ENCODE results near the gene ZNF341.

- TF ChIP-seq ATF2 (IDR thresholded peaks at IDR 0.05; ENCODE audit: low read length), result no peak
- TF ChIP-seq MAX (IDR thresholded peaks at IDR 0.05), result no peak
- TF ChIP-seq BCL11A (IDR thresholded peaks at IDR 0.05; ENCODE audit: low read depth in 2 of 2, low read length in 2 of 2), result no peak
- TF ChIP-seq CTCF (IDR thresholded peaks at IDR 0.05; ENCODE audit: control extremely low read depth in 1 of 3, insufficient read depth in 1 of 3, low read depth in 1 of 3, low read length in 3 of 3), result no peak
- no peak for TF ChIP-seq ZNF274 (IDR thresholded peaks at IDR 0.05; ENCODE audit: borderline replicate concordance, extremely low read depth, low read length)
- no peak for TF ChIP-seq EP300 (IDR thresholded peaks at IDR 0.05; ENCODE audit: borderline replicate concordance in 1 of 2, low read depth in 2 of 2, low read length in 2 of 2)
- TF ChIP-seq SRF (IDR thresholded peaks at IDR 0.05; ENCODE audit: low read depth, low read length), result no peak
- no peak for TF ChIP-seq NRF1 (IDR thresholded peaks at IDR 0.05; ENCODE audit: low read depth, low read length)
- no peak for TF ChIP-seq EZH2 (IDR thresholded peaks at IDR 0.05; ENCODE audit: low read depth, low read length, severe bottlenecking)
- no peak for TF ChIP-seq POLR2AphosphoS5 (IDR thresholded peaks at IDR 0.05; ENCODE audit: low read depth, low read length)
- no peak for TF ChIP-seq CHD2 (IDR thresholded peaks at IDR 0.05; ENCODE audit: low read length)
- no peak for TF ChIP-seq GABPA (IDR thresholded peaks at IDR 0.05; ENCODE audit: borderline replicate concordance, insufficient read depth, low read length)
Observed at GRCh38 chr20:33687370-33687915, 44.4 kb upstream of the ZNF341 start.

Measured in H1 (cell line).